ENCODE measurements around the gene PELI2.

The PELI2 gene

GRCh38 chr14:56211844-56212243, 93.6 kb downstream of the PELI2 start:
- Histone ChIP-seq H3K4me2 (ENCODE audit: low read length) (no peak overlapping the region), H3K27ac (no peak overlapping the region), H3K9me3 (ENCODE audit: control insufficient read depth, low read length) (no peaks in the 10 kb centered on the region), H3K27me3 (ENCODE audit: control insufficient read depth, insufficient read depth, low read length) (no peaks in the 10 kb centered on the region), H3K79me2 (no peaks in the 10 kb centered on the region), H2AFZ (no peak overlapping the region), H3K36me3 (ENCODE audit: control insufficient read depth, insufficient read depth, low read length) (no peaks in the 10 kb centered on the region), H3K9ac (no peak overlapping the region), H3K4me1 (peaks cover 2% of the 10 kb centered on the region), H3K4me3 (ENCODE audit: low read depth, low read length) (no peak overlapping the region)
- no peak for TF ChIP-seq CTCF (IDR thresholded peaks at IDR 0.05)

- H3K27ac ChIP-seq, result no peak overlapping the region
- TF ChIP-seq CTCF (IDR thresholded peaks at IDR 0.05), result no peak
- H3K4me2 ChIP-seq (ENCODE audit: low read length), result no peak overlapping the region
- no peaks in the 10 kb centered on the region for H3K9me3 ChIP-seq (ENCODE audit: control insufficient read depth, low read length)
- H3K79me2 ChIP-seq, result no peaks in the 10 kb centered on the region
- H3K4me3 ChIP-seq (ENCODE audit: low read depth, low read length), result no peak overlapping the region
- H3K36me3 ChIP-seq (ENCODE audit: control insufficient read depth, insufficient read depth, low read length), result no peaks in the 10 kb centered on the region
- H3K9ac ChIP-seq, result no peak overlapping the region
- no peak overlapping the region for H2AFZ ChIP-seq
- H3K27me3 ChIP-seq (ENCODE audit: control insufficient read depth, insufficient read depth, low read length), result no peaks in the 10 kb centered on the region
- H3K4me1 ChIP-seq, result peaks cover 2% of the 10 kb centered on the region
Measured at GRCh38 chr14:56212521-56212920, 94.3 kb downstream of the PELI2 start.

GRCh38 chr14:56213306-56213705, 95.1 kb downstream of the PELI2 start:
- no peak for TF ChIP-seq CTCF (IDR thresholded peaks at IDR 0.05)
- Histone ChIP-seq H3K4me1 (peaks cover 2% of the 10 kb centered on the region), H3K27me3 (ENCODE audit: control insufficient read depth, insufficient read depth, low read length) (no peaks in the 10 kb centered on the region), H3K79me2 (no peaks in the 10 kb centered on the region), H3K4me3 (ENCODE audit: low read depth, low read length) (no peak overlapping the region), H3K9ac (no peak overlapping the region), H2AFZ (no peak overlapping the region), H3K4me2 (ENCODE audit: low read length) (no peak overlapping the region), H3K27ac (no peak overlapping the region), H3K36me3 (ENCODE audit: control insufficient read depth, insufficient read depth, low read length) (no peaks in the 10 kb centered on the region), H3K9me3 (ENCODE audit: control insufficient read depth, low read length) (no peaks in the 10 kb centered on the region)

- Histone ChIP-seq H3K27me3 (ENCODE audit: control insufficient read depth, insufficient read depth, low read length) (no peaks in the 10 kb centered on the region), H2AFZ (no peak overlapping the region), H3K4me1 (peaks cover 2% of the 10 kb centered on the region), H3K27ac (no peak overlapping the region), H3K9ac (no peak overlapping the region), H3K4me3 (ENCODE audit: low read depth, low read length) (no peak overlapping the region), H3K36me3 (ENCODE audit: control insufficient read depth, insufficient read depth, low read length) (no peaks in the 10 kb centered on the region), H3K4me2 (ENCODE audit: low read length) (no peak overlapping the region), H3K9me3 (ENCODE audit: control insufficient read depth, low read length) (no peaks in the 10 kb centered on the region), H3K79me2 (no peaks in the 10 kb centered on the region)
- no peak for TF ChIP-seq CTCF (IDR thresholded peaks at IDR 0.05)
Measured at GRCh38 chr14:56215180-56215579, 97.0 kb downstream of the PELI2 start.

GRCh38 chr14:56216626-56217379, 98.6 kb downstream of the PELI2 start:
- Histone ChIP-seq H3K79me2 (no peaks in the 10 kb centered on the region), H3K9ac (no peak overlapping the region), H3K4me2 (ENCODE audit: low read length) (no peak overlapping the region), H3K36me3 (ENCODE audit: control insufficient read depth, insufficient read depth, low read length) (no peaks in the 10 kb centered on the region), H3K4me1 (peaks cover 2% of the 10 kb centered on the region), H3K4me3 (ENCODE audit: low read depth, low read length) (no peak overlapping the region), H3K9me3 (ENCODE audit: control insufficient read depth, low read length) (no peaks in the 10 kb centered on the region), H2AFZ (no peak overlapping the region), H3K27me3 (ENCODE audit: control insufficient read depth, insufficient read depth, low read length) (no peaks in the 10 kb centered on the region), H3K27ac (no peak overlapping the region)
- TF ChIP-seq CTCF (IDR thresholded peaks at IDR 0.05), result no peak
